ENCODE results near the gene RCAN1. TPM values are rescaled to one million over a fixed set of nuclear protein-coding genes. Genes with fewer than 3 reads are reported as not detected.

The RCAN1 gene
- total and polyA plus RNA-seq, 3 donors from 2014 or later, result 16.7 to 21.9 (median 20.6) TPM

DNA sequence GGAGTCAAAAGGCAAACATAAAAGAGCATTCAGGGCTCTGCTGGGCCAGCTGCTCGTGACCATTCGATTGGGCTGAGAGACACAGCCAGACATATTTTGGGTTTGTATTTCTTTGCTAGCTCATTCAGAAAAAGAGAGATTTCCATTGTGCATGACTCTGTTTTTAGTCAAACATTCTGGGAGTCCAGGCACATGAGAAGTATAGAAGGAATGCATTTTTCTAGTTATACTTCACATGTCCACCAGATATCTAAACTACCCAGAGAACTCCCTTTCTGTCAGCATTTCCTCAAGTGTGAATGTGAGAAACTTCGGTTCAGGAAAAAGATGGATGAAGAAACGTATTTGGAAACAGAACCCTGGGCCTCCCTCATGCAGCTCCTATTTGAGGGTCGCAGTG lies 96.6 kb downstream of the RCAN1 start:
- TF ChIP-seq, protein P1, sequence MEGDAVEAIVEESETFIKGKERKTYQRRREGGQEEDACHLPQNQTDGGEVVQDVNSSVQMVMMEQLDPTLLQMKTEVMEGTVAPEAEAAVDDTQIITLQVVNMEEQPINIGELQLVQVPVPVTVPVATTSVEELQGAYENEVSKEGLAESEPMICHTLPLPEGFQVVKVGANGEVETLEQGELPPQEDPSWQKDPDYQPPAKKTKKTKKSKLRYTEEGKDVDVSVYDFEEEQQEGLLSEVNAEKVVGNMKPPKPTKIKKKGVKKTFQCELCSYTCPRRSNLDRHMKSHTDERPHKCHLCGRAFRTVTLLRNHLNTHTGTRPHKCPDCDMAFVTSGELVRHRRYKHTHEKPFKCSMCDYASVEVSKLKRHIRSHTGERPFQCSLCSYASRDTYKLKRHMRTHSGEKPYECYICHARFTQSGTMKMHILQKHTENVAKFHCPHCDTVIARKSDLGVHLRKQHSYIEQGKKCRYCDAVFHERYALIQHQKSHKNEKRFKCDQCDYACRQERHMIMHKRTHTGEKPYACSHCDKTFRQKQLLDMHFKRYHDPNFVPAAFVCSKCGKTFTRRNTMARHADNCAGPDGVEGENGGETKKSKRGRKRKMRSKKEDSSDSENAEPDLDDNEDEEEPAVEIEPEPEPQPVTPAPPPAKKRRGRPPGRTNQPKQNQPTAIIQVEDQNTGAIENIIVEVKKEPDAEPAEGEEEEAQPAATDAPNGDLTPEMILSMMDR (IDR thresholded peaks at IDR 0.05), result no peak
- TF ChIP-seq POLR2A (IDR thresholded peaks at IDR 0.05), result no peak
- H3K36me3 ChIP-seq (ENCODE audit: low read depth, missing control alignments), result no peaks in the 10 kb centered on the region
- WGBS, 2 donors, result 89 to 90% methylated on average over 5 of the region's 5 CpGs
- no peak overlapping the region for H3K4me3 ChIP-seq
- H3K9me3 ChIP-seq, result no peaks in the 10 kb centered on the region
- no peak overlapping the region for H3K27ac ChIP-seq
- intact Hi-C loops (cut with DNase I; ENCODE audit: low total_unique reads), result no loop called here
- H3K27me3 ChIP-seq, result no peaks in the 10 kb centered on the region
- no peak for DNase-seq
- H3K4me1 ChIP-seq, result peaks cover 8% of the 10 kb centered on the region

GRCh38 chr21:34517491-34518245 lies 97.2 kb downstream of the RCAN1 start:
- Histone ChIP-seq H3K4me1 (peaks cover 8% of the 10 kb centered on the region), H3K27me3 (no peaks in the 10 kb centered on the region), H3K4me3 (no peak overlapping the region), H3K36me3 (ENCODE audit: low read depth, missing control alignments) (no peaks in the 10 kb centered on the region), H3K9me3 (no peaks in the 10 kb centered on the region), H3K27ac (no peak overlapping the region)
- WGBS, 2 donors, result 76 to 89% methylated on average over 22 of the region's 22 CpGs
- intact Hi-C loops (cut with DNase I; ENCODE audit: low total_unique reads), result no loop called here
- DNase-seq, result no peak
- no peak for TF ChIP-seq POLR2A (IDR thresholded peaks at IDR 0.05)
- TF ChIP-seq, protein P1 (IDR thresholded peaks at IDR 0.05), result no peak

DNA sequence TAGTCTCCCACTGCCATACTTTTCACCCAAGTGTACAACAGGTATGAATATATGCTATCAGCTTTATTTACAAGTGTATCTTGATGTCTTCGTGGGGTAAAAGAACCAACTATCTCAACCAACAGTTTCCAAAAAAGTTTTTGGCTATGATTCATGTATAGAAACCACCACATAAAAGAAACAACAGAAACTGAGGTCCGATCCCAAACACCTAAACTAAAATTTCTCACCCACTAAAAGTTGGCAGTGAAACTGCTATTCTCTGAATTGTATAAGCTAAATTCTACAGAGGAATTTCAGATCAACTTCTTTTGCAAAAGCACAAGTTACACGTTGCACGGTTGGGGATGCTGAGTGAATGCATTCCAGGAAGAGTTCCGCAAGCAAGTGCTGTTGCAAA lies 97.9 kb downstream of the RCAN1 start:
- intact Hi-C loops (cut with DNase I; ENCODE audit: low total_unique reads), result no loop called here
- Histone ChIP-seq H3K27me3 (no peaks in the 10 kb centered on the region), H3K4me3 (no peak overlapping the region), H3K4me1 (peaks cover 2% of the 10 kb centered on the region), H3K36me3 (ENCODE audit: low read depth, missing control alignments) (no peaks in the 10 kb centered on the region), H3K9me3 (no peaks in the 10 kb centered on the region), H3K27ac (no peak overlapping the region)
- TF ChIP-seq, protein P1 (IDR thresholded peaks at IDR 0.05), result no peak
- no peak for TF ChIP-seq POLR2A (IDR thresholded peaks at IDR 0.05)
- WGBS, 2 donors, result 86 to 89% methylated on average over 5 of the region's 5 CpGs
- no peak for DNase-seq

DNA sequence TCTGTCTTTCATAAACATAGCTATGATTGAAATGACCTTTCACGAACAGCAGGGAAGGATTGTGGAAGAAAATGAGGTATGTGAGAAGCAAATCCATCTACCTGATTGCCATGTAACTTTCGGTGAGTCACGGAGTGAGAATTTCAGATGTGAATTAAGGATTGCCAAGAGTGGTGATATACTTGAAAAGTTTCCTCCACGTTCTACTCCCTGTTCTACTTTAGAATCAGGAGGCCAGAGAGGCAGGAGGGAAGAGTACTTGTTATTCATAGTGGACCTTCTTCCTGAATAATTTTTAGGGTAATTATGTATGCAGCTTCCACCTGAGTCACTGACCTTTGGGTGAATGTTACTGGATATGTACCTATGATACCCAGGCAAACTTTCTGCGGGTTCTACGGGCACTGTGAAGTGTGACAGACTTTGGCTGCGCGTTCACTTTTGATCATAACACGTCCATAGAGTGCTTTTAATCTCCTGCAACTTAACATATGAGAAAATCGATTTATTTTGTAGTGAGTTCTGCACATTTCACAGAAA lies 100.3 kb downstream of the RCAN1 start:
- Histone ChIP-seq H3K36me3 (ENCODE audit: low read depth, missing control alignments) (no peaks in the 10 kb centered on the region), H3K4me1 (no peaks in the 10 kb centered on the region), H3K27ac (no peak overlapping the region), H3K9me3 (no peaks in the 10 kb centered on the region), H3K27me3 (no peaks in the 10 kb centered on the region), H3K4me3 (no peak overlapping the region)
- no peak for DNase-seq
- TF ChIP-seq POLR2A (IDR thresholded peaks at IDR 0.05), result no peak
- TF ChIP-seq, protein P1 (IDR thresholded peaks at IDR 0.05), result no peak
- 92 to 97% methylated on average over 10 of the region's 10 CpGs for WGBS, 2 donors
- intact Hi-C loops (cut with DNase I; ENCODE audit: low total_unique reads), result no loop called here

Measured in testis (tissue), 3 donors.